Transverse colon (tissue), 4 donors: ENCODE measurements around the gene PLCL1. TPM values are rescaled to one million over a fixed set of nuclear protein-coding genes. Genes with fewer than 3 reads are reported as not detected.

Experiments
- DNase-seq: peaks from one replicate; pipeline ENCODE4 v3.0.0-alpha.2; 2019
- H3K27ac ChIP-seq, 4 donors: fragments of 200-600 bp; sonication (generic); 2 replicates each; pipeline ENCODE4 v1.5.1; 2016 to 2018; ENCODE audit warnings: inconsistent platforms in 4 of 4
- H3K27me3 ChIP-seq: fragments of 200-600 bp; sonication (generic); 2 replicates; pipeline ENCODE4 v1.5.1; 2017; ENCODE audit warnings: inconsistent platforms
- H3K36me3 ChIP-seq, 4 donors: fragments of 200-600 bp; sonication (generic); 2 replicates each; pipeline ENCODE4 v1.5.1; 2017 to 2019; ENCODE audit warnings: inconsistent platforms in 4 of 4
- H3K4me1 ChIP-seq, 4 donors: fragments of 200-600 bp; sonication (generic); 2 replicates each; pipeline ENCODE4 v1.5.1; 2017 to 2020; ENCODE audit warnings: inconsistent platforms in 4 of 4
- H3K4me3 ChIP-seq, 4 donors: fragments of 200-600 bp; sonication (generic); 1 replicate in 1 of 4; 2 replicates in 3 of 4; pipeline versions ENCODE4 v1.5.1 to v1.6.1; 2017 to 2019; ENCODE audit warnings: inconsistent platforms in 4 of 4
- H3K9me3 ChIP-seq, 2 donors: fragments of 200-600 bp; sonication (generic); 2 replicates each; pipeline ENCODE4 v1.5.1; 2017 to 2019; ENCODE audit warnings: inconsistent platforms in 2 of 2
- CTCF ChIP-seq, 5 experiments: fragments of 200-600 bp in 3 of 5; fragments of 450-650 bp in 2 of 5; sonication (generic) in 3 of 5; IDR thresholded peaks; 1 replicate in 2 of 5; 2 replicates in 3 of 5; pipeline ENCODE4 v1.5.1; 2016 to 2017; ENCODE audit warnings: antibody characterized with exemption in 5 of 5, inconsistent platforms in 3 of 5, mild to moderate bottlenecking in 2 of 5, moderate library complexity in 1 of 5
- EP300 ChIP-seq: sonication (generic); formaldehyde crosslinking; IDR thresholded peaks from one replicate; pipeline ENCODE4 v1.6.1; 2017; ENCODE audit warnings: antibody characterized with exemption, low read depth
- POLR2A ChIP-seq: fragments of 450-650 bp; IDR thresholded peaks from one replicate; pipeline ENCODE4 v1.6.1; 2016; ENCODE audit warnings: antibody characterized with exemption, mild to moderate bottlenecking, moderate library complexity
- POLR2AphosphoS5 ChIP-seq, 3 donors: sonication (generic); formaldehyde crosslinking; IDR thresholded peaks; one replicate each; pipeline ENCODE4 v1.6.1; 2016; ENCODE audit warnings: antibody characterized with exemption in 3 of 3
- WGBS, 2 donors: methylation state at CpG; one replicate each; pipeline ENCODE4 v1.1.5; 2018; ENCODE audit warnings: low coverage in 1 of 2; 5-methylcytosine and 5-hydroxymethylcytosine counted together
- in situ Hi-C, 4 donors: fragments of 200-750 bp; cut with MboI; loops; one replicate each; pipeline versions ENCODE4 v1.15.0 to v1.15.1; 2017; ENCODE audit warnings: low sequenced_read_pairs in 3 of 4, low pct_ligation_motif_present in 1 of 4, low pct_unique_long_range_greater_than_20kb in 1 of 4
- intact Hi-C: fragments of 100-400 bp; cut with DNase I; formaldehyde crosslinking; loops from one replicate; pipeline ENCODE4 v1.15.1; 2023; ENCODE audit warnings: low total_unique reads
- total RNA-seq, 4 donors: library from RNA; depleted of rRNA; stranded (reverse); fragments of >200 nt; gene quantifications; one replicate each; pipeline ENCODE4 v1.1.0, GENCODE V29; 2016

The PLCL1 gene
- total RNA-seq, 4 donors from 2014 or later = 0.20 to 7.1 (median 5.3) TPM

GRCh38 chr2:197885587-197885986, 81.2 kb downstream of the PLCL1 start:
- TF ChIP-seq POLR2AphosphoS5 (IDR thresholded peaks at IDR 0.05) = no peak
- no peak for TF ChIP-seq POLR2A
- TF ChIP-seq CTCF (IDR thresholded peaks at IDR 0.05) = no peak
- no peak for TF ChIP-seq EP300
- WGBS, 2 donors = 93 to 97% methylated on average over 4 of the region's 4 CpGs
- in situ Hi-C loops = no loop called here

GRCh38 chr2:197888321-197888720, 83.9 kb downstream of the PLCL1 start:
- H3K4me1 ChIP-seq = peaks cover 0 to 15% (median 3%) of the 10 kb centered on the region in 4 donors
- TF ChIP-seq CTCF (IDR thresholded peaks at IDR 0.05) (no peak), EP300 (no peak), POLR2AphosphoS5 (IDR thresholded peaks at IDR 0.05) (no peak), POLR2A (no peak)
- no peaks in the 10 kb centered on the region for H3K9me3 ChIP-seq
- H3K36me3 ChIP-seq = no peaks in the 10 kb centered on the region
- intact Hi-C loops = no loop called here
- in situ Hi-C loops = no loop called here
- WGBS, 2 donors = 95 to 100% methylated on average over 1 of the region's 1 CpG
- H3K27me3 ChIP-seq = no peaks in the 10 kb centered on the region
- no peak overlapping the region for H3K4me3 ChIP-seq
- H3K27ac ChIP-seq = no peak overlapping the region
- DNase-seq = no peak

More at GRCh38 chr2:197885587-197885986, 81.2 kb downstream of the PLCL1 start:
- Histone ChIP-seq H3K4me1 (peaks cover 0 to 6% (median 0%) of the 10 kb centered on the region in 4 donors), H3K4me3 (no peak overlapping the region), H3K36me3 (no peaks in the 10 kb centered on the region), H3K27ac (no peak overlapping the region), H3K9me3 (no peaks in the 10 kb centered on the region), H3K27me3 (no peaks in the 10 kb centered on the region)
- DNase-seq = no peak
- intact Hi-C loops = no loop called here

- intact Hi-C loops (no loop called here), in situ Hi-C loops (no loop called here)
- H3K4me3 ChIP-seq = no peak overlapping the region
- H3K27me3 ChIP-seq = no peaks in the 10 kb centered on the region
- peak overlapping the region in 1 of 4 donors; percentile 34 for H3K27ac ChIP-seq
- no peaks in the 10 kb centered on the region for H3K36me3 ChIP-seq
- no peaks in the 10 kb centered on the region for H3K9me3 ChIP-seq
- TF ChIP-seq POLR2AphosphoS5 (IDR thresholded peaks at IDR 0.05) (no peak), CTCF (IDR thresholded peaks at IDR 0.05) (no peak), EP300 (no peak), POLR2A (no peak)
- no peak for DNase-seq
- 44% methylated on average over 2 of the region's 2 CpGs; no CpG with 5 or more reads in 1 of the 2 donors for WGBS, 2 donors
- H3K4me1 ChIP-seq = peaks cover 0 to 15% (median 3%) of the 10 kb centered on the region in 4 donors
Observed at GRCh38 chr2:197889041-197889440, 84.6 kb downstream of the PLCL1 start.

- intact Hi-C loops = no loop called here
- in situ Hi-C loops = no loop called here
- H3K9me3 ChIP-seq = no peaks in the 10 kb centered on the region
- H3K4me1 ChIP-seq = peaks cover 0 to 15% (median 3%) of the 10 kb centered on the region in 4 donors
- no peak for TF ChIP-seq POLR2AphosphoS5 (IDR thresholded peaks at IDR 0.05)
- no peak for TF ChIP-seq CTCF (IDR thresholded peaks at IDR 0.05)
- H3K27me3 ChIP-seq = no peaks in the 10 kb centered on the region
- no peak for DNase-seq
- WGBS, 2 donors = 58 to 83% methylated on average over 1 of the region's 1 CpG
- H3K36me3 ChIP-seq = no peaks in the 10 kb centered on the region
- no peak overlapping the region for H3K4me3 ChIP-seq
- H3K27ac ChIP-seq = no peak overlapping the region
Observed at GRCh38 chr2:197890168-197890567, 85.8 kb downstream of the PLCL1 start.
